Keratinocyte (primary cell): ENCODE measurements around the gene COG3. TPM values are rescaled to one million over a fixed set of nuclear protein-coding genes. Genes with fewer than 3 reads are reported as not detected.

Source experiments
- DNase-seq: peaks from one replicate; pipeline ENCODE4 v3.0.0-alpha.2; 2011; ENCODE audit warnings: low read depth, missing footprints, low spot score
- FAIRE-seq: peaks from 2 replicates; lab custom pipeline; 2011; peaks lifted over from hg19 to GRCh38; lab: Jason Lieb, UNC
- H2AFZ ChIP-seq: 2 replicates; pipeline ENCODE4 v1.6.0; 2012; ENCODE audit warnings: low read length, control low read depth, inconsistent platforms; ENCODE audit not compliant: control insufficient read depth
- H3K27ac ChIP-seq: 2 replicates; pipeline ENCODE4 v1.5.1; 2011; ENCODE audit warnings: low read length; ENCODE audit not compliant: control insufficient read depth, insufficient read depth
- H3K27me3 ChIP-seq: 3 replicates; pipeline ENCODE4 v1.6.0; 2011; ENCODE audit warnings: low read length; ENCODE audit not compliant: control insufficient read depth, insufficient read depth; ENCODE audit errors: extremely low read depth
- H3K36me3 ChIP-seq, 2 experiments: 2 replicates in 1 of 2; 3 replicates in 1 of 2; pipeline ENCODE4 v1.5.1; 2011; ENCODE audit warnings: low read length in 2 of 2, mild to moderate bottlenecking in 1 of 2; ENCODE audit not compliant: control insufficient read depth in 2 of 2, insufficient read depth in 2 of 2; ENCODE audit errors: extremely low read depth in 1 of 2
- H3K4me1 ChIP-seq: 3 replicates; pipeline ENCODE4 v1.5.1; 2011; ENCODE audit warnings: low read length; ENCODE audit not compliant: control insufficient read depth, insufficient read depth; ENCODE audit errors: extremely low read depth
- H3K4me2 ChIP-seq: 3 replicates; pipeline ENCODE4 v1.6.0; 2011; ENCODE audit warnings: low read depth, low read length; ENCODE audit not compliant: control insufficient read depth, insufficient read depth; ENCODE audit errors: extremely low read depth
- H3K4me3 ChIP-seq, 3 experiments: fragments of 200-600 bp in 1 of 3; sonication (generic) in 1 of 3; 2 replicates in 2 of 3; 3 replicates in 1 of 3; pipeline ENCODE4 v1.5.1; 2011 to 2016; ENCODE audit warnings: low read length in 3 of 3, mild to moderate bottlenecking in 3 of 3, control low read depth in 2 of 3, inconsistent platforms in 1 of 3, low read depth in 1 of 3, mixed read lengths in 1 of 3, mixed run types in 1 of 3, moderate library complexity in 1 of 3; ENCODE audit not compliant: control insufficient read depth in 2 of 3, insufficient read depth in 2 of 3; ENCODE audit errors: extremely low read depth in 1 of 3
- H3K79me2 ChIP-seq: 2 replicates; pipeline ENCODE4 v1.6.0; 2012; ENCODE audit warnings: low read length; ENCODE audit not compliant: control insufficient read depth, insufficient read depth
- H3K9ac ChIP-seq: 3 replicates; pipeline ENCODE4 v1.6.0; 2011; ENCODE audit warnings: low read length; ENCODE audit not compliant: control insufficient read depth, insufficient read depth; ENCODE audit errors: extremely low read depth
- H3K9me1 ChIP-seq: 3 replicates; pipeline ENCODE4 v1.6.0; 2011; ENCODE audit warnings: low read length; ENCODE audit not compliant: control insufficient read depth, insufficient read depth; ENCODE audit errors: extremely low read depth
- H3K9me3 ChIP-seq: 2 replicates; pipeline ENCODE4 v1.5.1; 2012; ENCODE audit warnings: low read depth, low read length; ENCODE audit not compliant: control insufficient read depth
- H4K20me1 ChIP-seq: 3 replicates; pipeline ENCODE4 v1.6.0; 2011; ENCODE audit warnings: low read length; ENCODE audit not compliant: control insufficient read depth, insufficient read depth; ENCODE audit errors: extremely low read depth
- CTCF ChIP-seq, 3 experiments: IDR thresholded peaks in 1 of 3; conservative IDR thresholded peaks in 1 of 3; optimal IDR thresholded peaks in 1 of 3; 2 replicates in 2 of 3; 3 replicates in 1 of 3; pipeline versions ENCODE3 to v1.5.1; 2011; ENCODE audit warnings: low read length in 3 of 3, mild to moderate bottlenecking in 3 of 3, moderate library complexity in 2 of 3, control low read depth in 1 of 3, inconsistent platforms in 1 of 3; ENCODE audit not compliant: insufficient read depth in 2 of 3; ENCODE audit errors: extremely low read depth in 1 of 3
- EZH2 ChIP-seq: IDR thresholded peaks from one replicate; pipeline ENCODE4 v1.6.1; 2012; ENCODE audit warnings: inconsistent platforms, mild to moderate bottlenecking, low read length, moderate library complexity
- dilution Hi-C: fragments of 300-500 bp; cut with MboI; formaldehyde crosslinking; loops from one replicate; pipeline ENCODE4 v1.7.0; 2020; ENCODE audit warnings: low sequenced_read_pairs; ENCODE audit not compliant: extremely low pct_ligation_motif_present
- polyA plus RNA-seq, 5 experiments: library from polyadenylated mRNA; depleted of rRNA in 3 of 5; stranded (reverse) in 3 of 5; stranded (forward) in 1 of 5; unstranded in 1 of 5; fragments of >200 nt; gene quantifications; 1 replicate in 1 of 5; 2 replicates in 3 of 5; 3 replicates in 1 of 5; pipeline versions ENCODE4 v1.2.1 to v1.2.3, GENCODE V29; 2011 to 2012; ENCODE audit warnings: missing spikeins in 2 of 5, low read depth in 1 of 5, low replicate concordance in 1 of 5

Gene COG3
- polyA plus RNA-seq, 1 donor (not counting 4 experiments of a cell fraction or from before 2014, with no cell fraction given) = 31.0 TPM

GRCh38 chr13:45506811-45507210, 42.1 kb downstream of the COG3 start:
- Histone ChIP-seq H3K9ac (no peak overlapping the region), H3K4me2 (no peak overlapping the region), H3K9me1 (peaks cover 3% of the 10 kb centered on the region), H3K36me3 (peaks cover 27 to 53% of the 10 kb centered on the region in 2 experiments), H3K4me1 (peaks cover 5% of the 10 kb centered on the region), H2AFZ (no peak overlapping the region), H3K27me3 (no peaks in the 10 kb centered on the region), H3K79me2 (peaks cover 17% of the 10 kb centered on the region), H3K9me3 (no peaks in the 10 kb centered on the region), H4K20me1 (no peaks in the 10 kb centered on the region), H3K4me3 (no peak overlapping the region), H3K27ac (no peak overlapping the region)
- DNase-seq = no peak
- no peak for TF ChIP-seq EZH2
- FAIRE-seq = no peak
- dilution Hi-C loops = no loop called here

GRCh38 chr13:45508776-45509175, 44.0 kb downstream of the COG3 start:
- Histone ChIP-seq H2AFZ (no peak overlapping the region), H4K20me1 (no peaks in the 10 kb centered on the region), H3K27ac (no peak overlapping the region), H3K9me1 (no peaks in the 10 kb centered on the region), H3K36me3 (peaks cover 24 to 43% of the 10 kb centered on the region in 2 experiments), H3K4me2 (no peak overlapping the region), H3K9me3 (no peaks in the 10 kb centered on the region), H3K4me3 (no peak overlapping the region), H3K9ac (no peak overlapping the region), H3K79me2 (peaks cover 7% of the 10 kb centered on the region), H3K27me3 (no peaks in the 10 kb centered on the region), H3K4me1 (peaks cover 16% of the 10 kb centered on the region)
- dilution Hi-C loops = no loop called here
- no peak for TF ChIP-seq EZH2
- TF ChIP-seq CTCF (optimal IDR thresholded peaks at IDR 0.05 in 1 of 3, IDR thresholded peaks at IDR 0.05 in 1 of 3, conservative IDR thresholded peaks at IDR 0.05 in 1 of 3; ENCODE audit: extremely low read depth in 1 of 3, insufficient read depth in 2 of 3, low read length in 3 of 3) = no peak
- no peak for FAIRE-seq
- no peak for DNase-seq

GRCh38 chr13:45510672-45511071, 45.9 kb downstream of the COG3 start:
- Histone ChIP-seq H3K4me2 (no peak overlapping the region), H3K27me3 (no peaks in the 10 kb centered on the region), H2AFZ (no peak overlapping the region), H3K79me2 (peaks cover 3% of the 10 kb centered on the region), H3K4me1 (peaks cover 16% of the 10 kb centered on the region), H4K20me1 (no peaks in the 10 kb centered on the region), H3K36me3 (peaks cover 23 to 43% of the 10 kb centered on the region in 2 experiments), H3K9ac (no peak overlapping the region), H3K9me1 (no peaks in the 10 kb centered on the region), H3K9me3 (no peaks in the 10 kb centered on the region), H3K4me3 (no peak overlapping the region), H3K27ac (no peak overlapping the region)
- no peak for TF ChIP-seq CTCF (optimal IDR thresholded peaks at IDR 0.05 in 1 of 3, IDR thresholded peaks at IDR 0.05 in 1 of 3, conservative IDR thresholded peaks at IDR 0.05 in 1 of 3; ENCODE audit: extremely low read depth in 1 of 3, insufficient read depth in 2 of 3, low read length in 3 of 3)
- dilution Hi-C loops = no loop called here
- no peak for DNase-seq
- no peak for FAIRE-seq
